Loucy (cell line): ENCODE measurements around the gene CR1.

ENCODE experiments used
- H2AFZ ChIP-seq: fragments of 200-600 bp; sonication (generic); 2 replicates; pipeline ENCODE4 v1.6.0; 2016; ENCODE audit warnings: antibody characterized with exemption, mild to moderate bottlenecking, low read length, moderate library complexity
- H3F3A ChIP-seq: fragments of 200-600 bp; 2 replicates; pipeline ENCODE4 v1.6.0; 2016; ENCODE audit warnings: antibody characterized with exemption, low read depth, mild to moderate bottlenecking
- H3K27me3 ChIP-seq: fragments of 200-600 bp; sonication (generic); 2 replicates; pipeline ENCODE4 v1.6.1; 2014; ENCODE audit warnings: low read length, mild to moderate bottlenecking; ENCODE audit not compliant: insufficient read depth, poor library complexity, severe bottlenecking
- H3K36me3 ChIP-seq: fragments of 200-600 bp; sonication (generic); 2 replicates; pipeline ENCODE4 v1.6.1; 2016; ENCODE audit warnings: low read length; ENCODE audit not compliant: insufficient read depth
- H3K4me1 ChIP-seq: fragments of 200-600 bp; sonication (generic); 2 replicates; pipeline ENCODE4 v1.5.1; 2014; ENCODE audit warnings: low read length, mild to moderate bottlenecking; ENCODE audit not compliant: insufficient read depth, poor library complexity, severe bottlenecking
- H3K4me2 ChIP-seq: fragments of 200-600 bp; sonication (generic); 2 replicates; pipeline ENCODE4 v1.6.0; 2014; ENCODE audit warnings: antibody characterized with exemption, low read length, low read depth, mild to moderate bottlenecking; ENCODE audit not compliant: poor library complexity, severe bottlenecking
- H3K4me3 ChIP-seq: fragments of 200-600 bp; sonication (generic); 2 replicates; pipeline ENCODE4 v1.5.1; 2014; ENCODE audit warnings: low read length, mild to moderate bottlenecking, mixed read lengths; ENCODE audit not compliant: poor library complexity, severe bottlenecking
- H3K79me2 ChIP-seq: fragments of 200-600 bp; sonication (generic); 2 replicates; pipeline ENCODE4 v1.6.1; 2014; ENCODE audit warnings: low read length; ENCODE audit not compliant: insufficient read depth
- H3K9ac ChIP-seq: fragments of 200-600 bp; sonication (generic); 2 replicates; pipeline ENCODE4 v1.6.0; 2014; ENCODE audit warnings: mild to moderate bottlenecking, low read depth, low read length, moderate library complexity; ENCODE audit not compliant: poor library complexity, severe bottlenecking
- H3K9me2 ChIP-seq: fragments of 200-600 bp; sonication (generic); replicated peaks from 2 replicates; pipeline ENCODE4 v1.6.1; 2016; ENCODE audit warnings: low read depth, low read length, mixed read lengths
- H3K9me3 ChIP-seq: fragments of 200-600 bp; sonication (generic); 2 replicates; pipeline ENCODE4 v1.6.1; 2014; ENCODE audit warnings: mild to moderate bottlenecking, antibody characterized with exemption, low read length, low read depth; ENCODE audit not compliant: insufficient read depth
- H4K20me1 ChIP-seq: fragments of 200-600 bp; sonication (generic); 2 replicates; pipeline ENCODE4 v1.6.0; 2014; ENCODE audit warnings: antibody characterized with exemption, low read length, mild to moderate bottlenecking; ENCODE audit not compliant: insufficient read depth, poor library complexity, severe bottlenecking
- EZH2phosphoT487 ChIP-seq: fragments of 200-600 bp; IDR thresholded peaks from 2 replicates; pipeline ENCODE4 v1.6.1; 2018; ENCODE audit warnings: antibody characterized with exemption, mild to moderate bottlenecking, moderate library complexity, borderline replicate concordance
- TF ChIP-seq, protein P1 (sequence below): fragments of 200-600 bp; sonication (generic); conservative IDR thresholded peaks from 2 replicates; pipeline ENCODE4 v1.5.1; 2014; ENCODE audit warnings: mild to moderate bottlenecking, antibody characterized with exemption, low read length

Gene CR1

DNA sequence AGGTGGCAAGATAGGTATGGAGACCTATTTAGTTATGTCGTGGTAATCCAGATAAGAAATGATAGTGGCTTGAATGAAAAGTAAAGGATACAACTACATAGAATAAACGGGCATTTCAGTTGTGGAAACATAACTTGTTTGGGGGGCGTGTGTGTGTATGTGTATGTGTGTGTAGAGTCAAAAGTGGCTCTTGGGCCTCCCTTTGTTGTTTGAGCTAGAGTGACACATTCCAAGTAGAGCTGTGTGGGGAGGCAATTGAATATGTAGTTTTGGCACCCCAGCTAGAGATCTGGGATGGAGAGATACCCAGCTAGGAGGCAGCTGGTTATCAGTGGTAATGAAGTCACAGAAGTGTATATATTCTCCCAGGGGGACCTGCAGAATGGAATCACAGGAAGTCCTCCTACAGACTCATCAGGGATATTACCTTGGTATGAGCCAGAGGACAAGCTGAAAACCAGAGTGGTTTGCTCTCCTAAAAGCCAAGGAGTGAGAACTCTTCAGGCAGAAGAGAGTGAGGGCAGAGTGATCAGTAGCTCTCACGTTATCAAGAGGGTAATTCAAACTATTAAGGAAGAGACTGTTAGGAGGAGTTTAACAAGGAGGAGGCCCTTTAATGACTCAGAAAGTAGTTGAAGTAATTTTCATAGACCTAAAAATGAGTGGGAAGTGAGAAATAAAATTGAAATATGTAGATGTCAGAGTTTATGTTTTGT, 154.1 kb downstream of the CR1 start:
- Histone ChIP-seq H3K4me3 (no peak overlapping the region), H3K79me2 (no peaks in the 10 kb centered on the region), H3K27me3 (no peaks in the 10 kb centered on the region), H3K4me2 (no peak overlapping the region), H3K9me3 (no peaks in the 10 kb centered on the region), H3K9me2 (no peaks in the 10 kb centered on the region), H3K9ac (no peak overlapping the region), H3F3A (no peaks in the 10 kb centered on the region), H4K20me1 (no peaks in the 10 kb centered on the region), H2AFZ (no peak overlapping the region), H3K4me1 (no peaks in the 10 kb centered on the region), H3K36me3 (no peaks in the 10 kb centered on the region)
- TF ChIP-seq, protein P1, sequence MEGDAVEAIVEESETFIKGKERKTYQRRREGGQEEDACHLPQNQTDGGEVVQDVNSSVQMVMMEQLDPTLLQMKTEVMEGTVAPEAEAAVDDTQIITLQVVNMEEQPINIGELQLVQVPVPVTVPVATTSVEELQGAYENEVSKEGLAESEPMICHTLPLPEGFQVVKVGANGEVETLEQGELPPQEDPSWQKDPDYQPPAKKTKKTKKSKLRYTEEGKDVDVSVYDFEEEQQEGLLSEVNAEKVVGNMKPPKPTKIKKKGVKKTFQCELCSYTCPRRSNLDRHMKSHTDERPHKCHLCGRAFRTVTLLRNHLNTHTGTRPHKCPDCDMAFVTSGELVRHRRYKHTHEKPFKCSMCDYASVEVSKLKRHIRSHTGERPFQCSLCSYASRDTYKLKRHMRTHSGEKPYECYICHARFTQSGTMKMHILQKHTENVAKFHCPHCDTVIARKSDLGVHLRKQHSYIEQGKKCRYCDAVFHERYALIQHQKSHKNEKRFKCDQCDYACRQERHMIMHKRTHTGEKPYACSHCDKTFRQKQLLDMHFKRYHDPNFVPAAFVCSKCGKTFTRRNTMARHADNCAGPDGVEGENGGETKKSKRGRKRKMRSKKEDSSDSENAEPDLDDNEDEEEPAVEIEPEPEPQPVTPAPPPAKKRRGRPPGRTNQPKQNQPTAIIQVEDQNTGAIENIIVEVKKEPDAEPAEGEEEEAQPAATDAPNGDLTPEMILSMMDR, result no peak
- TF ChIP-seq EZH2phosphoT487, result no peak

DNA sequence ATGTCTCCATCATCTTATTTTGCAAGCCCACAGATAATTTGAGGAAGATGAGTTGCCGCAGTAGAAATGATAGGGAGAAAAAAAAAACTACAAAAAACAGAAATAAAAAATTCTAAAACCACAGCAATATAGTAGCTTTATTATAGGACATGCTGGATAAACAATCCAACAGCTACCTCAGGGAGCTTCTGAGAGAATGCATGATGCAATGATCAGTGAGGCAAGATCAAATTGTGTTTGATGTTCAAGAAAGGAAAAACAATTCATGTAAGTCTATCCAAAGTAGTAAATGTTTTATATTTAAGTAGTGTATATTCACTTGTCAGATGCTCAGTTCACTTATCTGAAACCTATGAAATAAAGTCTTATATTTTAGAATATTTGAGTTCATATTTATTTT, 155.6 kb downstream of the CR1 start:
- H3K9me3 ChIP-seq, result no peaks in the 10 kb centered on the region
- no peak overlapping the region for H3K9ac ChIP-seq
- H3K27me3 ChIP-seq, result no peaks in the 10 kb centered on the region
- H3K79me2 ChIP-seq, result no peaks in the 10 kb centered on the region
- no peaks in the 10 kb centered on the region for H3K36me3 ChIP-seq
- no peaks in the 10 kb centered on the region for H3K4me1 ChIP-seq
- H4K20me1 ChIP-seq, result no peaks in the 10 kb centered on the region
- no peaks in the 10 kb centered on the region for H3F3A ChIP-seq
- no peak overlapping the region for H3K4me3 ChIP-seq
- no peak overlapping the region for H3K4me2 ChIP-seq
- H2AFZ ChIP-seq, result no peak overlapping the region
- H3K9me2 ChIP-seq, result no peaks in the 10 kb centered on the region
- TF ChIP-seq EZH2phosphoT487, result no peak
- TF ChIP-seq, protein P1, result no peak

DNA sequence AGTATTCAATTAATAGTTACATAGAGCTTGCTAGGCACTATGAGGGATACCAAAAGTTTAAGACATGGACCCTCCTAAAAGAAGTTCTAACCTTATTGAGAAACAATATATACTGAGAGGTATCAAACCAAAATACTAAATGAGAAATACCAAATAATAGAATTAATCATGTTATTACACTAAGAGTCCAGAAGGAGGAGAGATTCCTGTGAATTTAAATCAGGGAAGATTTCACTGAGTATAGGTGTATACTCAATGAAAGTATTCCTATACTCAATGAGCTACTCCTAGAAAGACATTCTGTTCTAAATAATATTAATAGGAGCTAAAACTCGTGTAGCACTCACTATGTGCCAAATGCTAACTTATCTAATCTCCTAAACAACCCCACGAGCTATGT, 158.4 kb downstream of the CR1 start:
- Histone ChIP-seq H3F3A (no peaks in the 10 kb centered on the region), H3K9me2 (no peaks in the 10 kb centered on the region), H4K20me1 (no peaks in the 10 kb centered on the region), H3K36me3 (no peaks in the 10 kb centered on the region), H3K79me2 (no peaks in the 10 kb centered on the region), H3K4me3 (no peak overlapping the region), H3K27me3 (no peaks in the 10 kb centered on the region), H3K4me1 (no peaks in the 10 kb centered on the region), H3K9ac (no peak overlapping the region), H3K4me2 (no peak overlapping the region), H3K9me3 (no peaks in the 10 kb centered on the region), H2AFZ (no peak overlapping the region)
- TF ChIP-seq, protein P1, result peak; percentile 41
- no peak for TF ChIP-seq EZH2phosphoT487
